Stimulated activated CD8-positive, alpha-beta memory T cell treated with anti-CD3 and anti-CD28 coated beads, Interleukin-2, amount 100 ng/mL, for 1 hour (primary cell): ENCODE results near the gene SDSL.

ENCODE experiments used
- DNase-seq, 2 donors: peaks; one replicate each; pipeline ENCODE4 v3.0.0-alpha.2; 2020; ENCODE audit warnings: low read depth in 2 of 2

Gene SDSL

GRCh38 chr12:113480336-113480971, 58.3 kb downstream of the SDSL start:
- DNase-seq: no peak

GRCh38 chr12:113482334-113482733, 60.2 kb downstream of the SDSL start:
- DNase-seq: no peak

- DNase-seq: no peak
These were observed 63.1 kb downstream of the SDSL start for GRCh38 chr12:113485330-113485729.

- no peak for DNase-seq
These were observed 64.5 kb downstream of the SDSL start for GRCh38 chr12:113486722-113487121.
